Stimulated activated naive CD4-positive, alpha-beta T cell treated with Interleukin-2 at 50 U/mL for 16 hours (primary cell): ENCODE measurements around the gene CGB7.
A peak's percentile ranks its signal among the peaks of the same experiment; 100 is the strongest.
"Not testable (repeated sequence)": the region's sequence is repeated elsewhere in the genome, so short reads cannot be mapped to it uniquely, and the experiment has no call there.

Experiments used
- DNase-seq: peaks from one replicate; lab custom pipeline; 2025; lab: John Stamatoyannopoulos, UW

The CGB7 gene

GRCh38 chr19:49057636-49058234 is at the start of gene CGB7:
Gene CGB7, minus strand, starts transcription at chr19:49057749. Its CDS starts 2,374 bp downstream, at chr19:49055375.
- peak; percentile 16 for DNase-seq

- peak; percentile 57 for DNase-seq
These were observed 49.1 kb upstream of the CGB7 start for GRCh38 chr19:49106648-49107135.

GRCh38 chr19:49104229-49104864 is 46.8 kb upstream of the CGB7 start:
- DNase-seq, result no peak

DNA sequence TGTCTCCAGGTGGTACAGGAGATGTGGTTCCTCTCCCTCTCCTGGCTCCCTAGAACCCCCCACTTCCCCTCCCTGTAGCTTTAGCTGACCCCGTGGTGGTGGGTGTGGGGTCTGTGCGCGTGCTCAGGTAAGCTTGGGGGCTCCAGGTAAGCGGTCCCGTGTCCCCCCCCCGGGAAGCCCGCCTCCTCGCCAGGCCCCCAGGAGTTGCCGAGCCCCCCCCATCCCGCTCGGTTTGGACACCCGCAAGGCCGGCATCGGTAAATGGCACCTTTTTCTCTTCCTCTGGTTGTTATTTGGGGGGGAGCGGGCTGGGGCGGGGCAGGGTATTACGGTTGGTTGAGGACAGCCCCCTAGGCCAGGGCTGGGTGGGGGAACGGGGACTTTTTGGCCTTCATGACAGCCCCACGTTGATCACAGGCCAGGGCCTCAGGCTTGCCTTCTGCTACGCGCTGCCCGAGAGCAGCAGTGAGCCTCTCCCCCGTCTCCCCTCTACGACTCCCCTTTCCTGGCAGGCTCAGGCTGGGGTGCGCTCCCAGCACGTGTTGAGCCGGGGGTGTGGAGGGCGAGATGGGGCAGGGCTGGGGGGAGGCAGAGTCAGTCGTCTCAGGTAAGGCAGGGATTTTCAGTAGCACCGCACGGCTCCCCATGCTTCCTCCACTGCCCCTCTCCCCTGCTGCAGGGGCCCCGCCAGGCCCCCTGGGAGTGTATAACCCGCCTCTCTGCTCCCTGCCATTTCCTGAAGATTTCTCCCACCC is 46.0 kb upstream of the CGB7 start:
- DNase-seq, result no peak

GRCh38 chr19:49102303-49102702 is 44.8 kb upstream of the CGB7 start:
- no peak for DNase-seq

DNA sequence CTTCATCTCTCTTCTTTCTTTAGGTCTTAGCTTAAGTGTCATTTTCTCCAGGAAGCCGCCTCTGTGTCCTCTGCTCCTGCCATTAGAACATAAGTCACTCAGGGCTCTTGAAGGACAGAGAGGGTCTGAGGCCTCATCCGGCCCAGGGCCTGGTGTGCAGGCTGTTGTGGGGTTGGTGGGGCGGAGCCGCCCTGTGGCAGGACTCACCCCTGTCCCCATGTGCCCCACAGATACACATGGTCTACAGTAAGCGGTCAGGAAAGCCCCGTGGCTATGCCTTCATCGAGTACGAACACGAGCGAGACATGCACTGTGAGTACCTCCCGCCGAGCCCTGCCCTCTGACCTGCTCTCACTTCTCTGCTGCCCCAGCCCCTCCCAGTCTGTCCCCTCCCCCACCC is 43.6 kb upstream of the CGB7 start:
- no peak for DNase-seq

GRCh38 chr19:49098795-49099194 is 41.2 kb upstream of the CGB7 start:
- DNase-seq, result no peak

- DNase-seq, result peak; percentile 57
These were observed 40.1 kb upstream of the CGB7 start for GRCh38 chr19:49097453-49098288.

- DNase-seq, result no peak
These were observed 37.2 kb upstream of the CGB7 start for GRCh38 chr19:49094505-49095482.

DNA sequence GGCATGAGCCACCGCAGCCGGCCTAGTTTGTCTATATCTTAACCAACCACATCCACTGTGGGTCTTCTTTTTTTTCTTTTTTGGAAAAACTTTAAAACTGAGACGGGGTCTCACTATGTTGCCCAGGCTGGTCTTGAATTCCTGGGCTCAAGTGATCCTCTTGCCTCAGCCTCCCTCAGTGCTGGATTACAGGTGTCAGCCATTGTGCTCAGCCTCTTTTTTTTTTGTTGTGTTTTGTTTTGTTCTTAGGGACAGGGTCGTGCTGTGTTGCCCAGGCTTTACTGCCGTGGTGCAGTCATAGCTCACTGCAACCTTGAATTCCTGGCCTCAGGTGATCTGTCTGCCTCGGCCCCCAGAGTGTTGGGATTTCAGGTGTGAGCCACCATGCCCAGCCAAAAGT is 35.1 kb upstream of the CGB7 start:
- DNase-seq, result no peak

DNA sequence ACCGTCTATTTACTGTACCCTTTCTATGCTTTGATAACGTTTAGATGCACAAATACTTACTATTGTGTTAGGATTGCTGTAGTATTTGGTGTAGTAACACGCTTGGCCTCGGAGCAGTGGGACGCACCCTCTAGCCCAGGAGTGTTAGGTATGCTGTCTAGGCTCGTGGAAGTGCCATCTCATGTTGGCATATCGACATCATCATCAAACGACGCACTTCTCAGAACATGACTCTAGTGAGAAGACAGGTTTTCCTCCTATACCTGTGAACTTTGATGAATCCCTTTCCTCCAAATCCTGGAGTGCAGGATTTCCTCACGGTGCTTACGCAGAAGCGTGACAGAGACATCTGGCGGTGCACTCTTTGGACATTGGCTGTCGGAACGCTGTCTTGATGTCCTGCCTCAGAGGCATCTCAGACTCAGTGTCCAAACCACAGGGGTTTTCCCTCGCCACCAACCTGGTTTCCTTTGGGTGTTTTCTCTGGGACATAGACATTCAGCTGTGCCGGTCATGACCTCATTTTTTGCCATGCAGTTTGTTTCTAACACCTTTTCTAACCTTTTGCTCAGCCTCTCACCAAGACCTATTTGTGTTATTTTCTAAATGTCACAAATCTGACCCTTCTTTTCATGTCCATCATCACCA is 34.0 kb upstream of the CGB7 start:
- no peak for DNase-seq

- no peak for DNase-seq
These were observed 28.7 kb upstream of the CGB7 start for GRCh38 chr19:49086296-49086695.

- DNase-seq, result no peak
These were observed 28.3 kb upstream of the CGB7 start for GRCh38 chr19:49085868-49086232.

DNA sequence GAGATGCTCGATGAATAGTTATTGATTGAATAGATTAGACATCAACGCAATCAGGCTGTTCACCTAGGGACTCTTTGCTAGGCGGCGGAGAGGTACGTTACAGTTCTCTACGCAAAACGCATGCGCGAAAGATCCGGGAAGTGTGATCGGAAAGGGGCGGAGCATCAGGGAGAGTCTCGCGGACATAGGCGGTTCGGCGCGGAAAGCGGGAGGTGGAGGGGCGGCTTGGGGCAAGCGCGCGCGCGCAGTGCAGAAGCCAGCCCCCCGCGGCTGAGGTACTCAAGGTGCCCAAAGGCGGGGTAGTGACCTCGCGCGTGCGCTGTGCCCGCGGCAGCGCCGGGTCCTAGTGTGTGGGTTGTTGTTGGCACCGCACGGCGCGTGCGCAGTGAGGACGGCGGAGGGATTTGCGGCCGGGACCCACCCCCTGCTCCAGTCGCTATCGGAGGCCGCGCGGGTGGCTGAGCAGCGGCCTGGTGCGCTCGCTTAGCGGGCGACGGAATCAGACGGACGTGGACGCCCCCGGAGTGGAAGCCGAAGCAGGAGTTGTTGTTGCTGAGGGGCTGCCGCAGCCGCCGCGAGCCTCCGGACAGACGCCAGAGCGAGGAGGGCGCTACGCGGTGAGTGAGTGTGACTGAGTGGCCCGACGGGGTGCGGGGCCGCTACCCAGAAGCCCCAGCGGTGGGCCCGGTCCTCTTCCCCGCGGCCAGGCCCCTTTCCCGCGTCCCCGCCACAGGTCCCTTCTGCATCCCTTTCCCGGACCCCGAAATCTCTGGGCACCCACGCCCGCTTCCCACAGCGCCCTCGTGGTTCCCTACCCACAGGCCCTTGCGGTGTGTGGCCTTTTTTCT is 27.7 kb upstream of the CGB7 start, which contains the start of gene SNRNP70:
Gene SNRNP70, plus strand, starts transcription at position 432 of the 848 bp plus-strand sequence. CDS start 964 bp downstream, outside the sequence.
- peak; percentile 96 for DNase-seq

DNA sequence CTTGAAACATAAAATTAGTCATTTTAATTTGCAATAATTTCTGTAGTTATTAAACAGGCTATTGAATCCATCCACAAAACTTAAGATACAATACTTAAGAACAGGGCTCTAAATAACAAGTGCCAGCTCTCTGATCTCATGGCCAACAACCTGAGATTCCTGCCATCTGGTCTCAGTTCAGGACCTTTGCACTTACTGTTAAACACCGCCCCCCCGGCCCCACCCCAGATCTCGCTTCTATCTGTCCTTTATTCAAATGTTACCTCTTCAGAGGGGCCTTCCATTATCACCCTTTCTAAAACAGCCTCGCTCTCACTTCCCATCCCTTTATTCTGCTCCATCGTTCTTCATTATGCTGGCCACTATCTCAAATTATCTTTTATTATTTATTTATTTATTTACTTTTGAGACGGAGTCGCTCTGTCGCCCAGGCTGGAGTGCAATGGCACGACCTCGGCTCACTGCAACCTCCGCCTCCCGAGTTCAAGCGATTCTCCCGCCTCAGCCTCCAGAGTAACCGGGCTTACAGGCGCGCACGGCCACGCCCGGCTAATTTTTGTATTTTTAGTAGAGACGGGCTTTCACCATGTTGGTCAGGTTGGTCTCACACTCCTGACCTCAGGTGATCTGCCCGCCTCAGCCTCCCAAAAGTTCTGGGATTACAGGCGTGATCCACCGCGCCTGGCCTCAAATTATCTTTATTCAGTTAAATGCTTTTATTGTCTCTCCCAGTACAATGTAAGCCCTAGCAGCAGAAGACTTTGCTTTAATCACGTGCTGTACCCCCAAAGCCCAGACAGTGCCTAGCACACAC is 26.9 kb upstream of the CGB7 start:
- DNase-seq, result no peak

DNA sequence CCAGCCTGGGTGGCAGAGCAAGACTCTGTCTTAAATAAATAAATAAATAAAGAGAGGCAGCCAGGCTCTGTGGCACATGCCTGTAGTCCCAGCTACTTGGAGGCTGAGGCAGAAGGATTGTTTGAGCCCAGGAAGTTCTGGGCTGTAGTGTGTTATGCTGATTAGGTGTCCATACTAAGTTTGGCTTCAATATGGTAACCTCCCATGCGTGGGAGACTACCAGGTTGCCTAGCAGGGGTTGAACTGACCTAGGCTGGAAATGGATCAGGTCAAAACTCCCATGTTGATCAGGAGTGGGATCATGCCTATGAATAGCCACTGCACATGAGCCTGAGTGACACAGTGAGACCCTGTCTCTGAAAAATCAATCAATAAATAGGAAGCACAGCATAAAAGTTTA is 23.7 kb upstream of the CGB7 start:
- no peak for DNase-seq

GRCh38 chr19:49080392-49080791 is 22.8 kb upstream of the CGB7 start:
- no peak for DNase-seq

- DNase-seq, result not testable (repeated sequence)
These were observed 17.3 kb upstream of the CGB7 start for GRCh38 chr19:49074869-49075268.
